HPDE6-E6E7 (cell line): Measurements from ENCODE around the gene JTB.
A peak's percentile ranks its signal among the peaks of the same experiment; 100 is the strongest.

Experiments
- DNase-seq: peaks from one replicate; pipeline ENCODE4 v3.0.0; 2011; ENCODE audit warnings: missing footprints; ENCODE audit errors: extremely low spot score

JTB gene

GRCh38 chr1:153954826-153955225, 22.6 kb downstream of the JTB start:
- no peak for DNase-seq

- no peak for DNase-seq
Measured at GRCh38 chr1:153953859-153954365, 23.6 kb downstream of the JTB start.

GRCh38 chr1:153951801-153952200, 25.7 kb downstream of the JTB start:
- no peak for DNase-seq

GRCh38 chr1:153951183-153951582, 26.3 kb downstream of the JTB start:
- no peak for DNase-seq

- DNase-seq: peak; percentile 95
Measured at GRCh38 chr1:153946622-153947241, 30.7 kb downstream of the JTB start, which contains the start of gene DENND4B. Gene DENND4B (minus strand): TSS chr1:153946718. CDS start chr1:153944374, 2,344 bp downstream.

GRCh38 chr1:153945795-153946621, 31.5 kb downstream of the JTB start:
- DNase-seq: peak; percentile 59

- no peak for DNase-seq
Measured at GRCh38 chr1:153945131-153945794, 32.2 kb downstream of the JTB start.

- no peak for DNase-seq
Measured at GRCh38 chr1:153944827-153945117, 32.7 kb downstream of the JTB start.

- no peak for DNase-seq
Measured at GRCh38 chr1:153944005-153944826, 33.3 kb downstream of the JTB start.

GRCh38 chr1:153942766-153943549, 34.5 kb downstream of the JTB start:
- no peak for DNase-seq

GRCh38 chr1:153941826-153942725, 35.4 kb downstream of the JTB start:
- DNase-seq: no peak

- DNase-seq: no peak
Measured at GRCh38 chr1:153940756-153941155, 36.7 kb downstream of the JTB start.

- no peak for DNase-seq
Measured at GRCh38 chr1:153939476-153939875, 38.0 kb downstream of the JTB start.

GRCh38 chr1:153938996-153939395, 38.5 kb downstream of the JTB start:
- no peak for DNase-seq

- no peak for DNase-seq
Measured at GRCh38 chr1:153937331-153937730, 40.1 kb downstream of the JTB start.

- DNase-seq: no peak
Measured at GRCh38 chr1:153936011-153936802, 41.3 kb downstream of the JTB start.

GRCh38 chr1:153934746-153935145, 42.7 kb downstream of the JTB start:
- no peak for DNase-seq

GRCh38 chr1:153933955-153934354, 43.5 kb downstream of the JTB start:
- DNase-seq: no peak

- no peak for DNase-seq
Measured at GRCh38 chr1:153933430-153933829, 44.0 kb downstream of the JTB start.
